ENCODE data around the gene KIF5B. TPM values are rescaled to one million over a fixed set of nuclear protein-coding genes. Genes with fewer than 3 reads are reported as not detected.

KIF5B gene
- total and polyA plus RNA-seq, 2 experiments from 2014 or later = 63.5 to 81.8 TPM

DNA sequence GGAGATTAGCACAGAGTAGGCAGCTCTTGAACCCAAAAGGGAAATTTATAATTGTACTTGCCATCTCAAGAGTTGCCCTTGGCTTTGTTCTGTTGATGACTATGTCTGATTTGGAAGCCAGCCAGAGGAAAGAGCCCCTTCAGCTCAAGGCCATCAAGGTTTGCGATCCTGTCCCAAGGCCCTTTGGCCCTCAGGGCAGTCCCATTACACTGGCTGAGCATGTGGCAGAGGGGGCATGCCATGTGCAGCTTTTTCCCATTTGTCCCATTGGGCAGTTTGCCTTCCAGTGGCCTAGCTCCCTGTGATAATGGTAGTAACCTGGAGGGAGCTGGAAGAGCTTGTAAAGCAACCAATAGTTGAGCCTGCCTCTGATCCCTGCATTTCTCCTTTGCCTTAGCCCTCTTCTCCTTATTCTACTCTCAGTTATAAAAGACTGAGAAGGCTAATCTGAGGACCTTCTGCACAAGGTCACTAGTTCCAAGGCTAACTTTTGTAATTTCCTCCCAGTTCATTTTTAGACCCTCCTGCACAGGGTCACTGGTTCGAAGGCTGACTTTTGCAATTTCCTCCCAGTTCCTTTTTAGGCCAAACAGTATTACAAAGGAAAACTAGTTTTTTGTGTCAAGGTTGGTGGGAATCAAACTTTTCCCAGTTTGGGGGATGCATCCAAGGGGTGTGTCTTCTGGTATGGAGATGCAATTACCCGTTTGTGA lies 96.6 kb downstream of the KIF5B start:
- H3K27me3 Mint-ChIP-seq (ENCODE audit: insufficient read depth, low read depth, poor library complexity) = no peaks in the 10 kb centered on the region
- no peak overlapping the region for H3K27ac Mint-ChIP-seq
- H3K4me2 ChIP-seq = no peak overlapping the region
- no peaks in the 10 kb centered on the region for H3K36me3 ChIP-seq (ENCODE audit: insufficient read depth)
- H3K36me3 Mint-ChIP-seq (ENCODE audit: low read depth) = peaks cover 16% of the 10 kb centered on the region
- no peaks in the 10 kb centered on the region; the same call in 2 of the 3 replicates for H3K4me1 Mint-ChIP-seq
- no peaks in the 10 kb centered on the region for H3K79me2 ChIP-seq (replicated peaks; ENCODE audit: insufficient read depth)
- H3K4me3 ChIP-seq = no peak overlapping the region
- no peak for TF ChIP-seq JUNB (IDR thresholded peaks at IDR 0.05; ENCODE audit: unreplicated experiment)
- TF ChIP-seq EZH2phosphoT487 (IDR thresholded peaks at IDR 0.05; ENCODE audit: unreplicated experiment) = no peak
- no peak for TF ChIP-seq CREB1 (CRISPR knock-in tag; IDR thresholded peaks at IDR 0.05; ENCODE audit: low read depth)
- no peak for TF ChIP-seq ZNF331 (CRISPR knock-in tag; IDR thresholded peaks at IDR 0.05; ENCODE audit: low read depth)
- no peak for TF ChIP-seq STAT1 (IDR thresholded peaks at IDR 0.05; ENCODE audit: unreplicated experiment)
- TF ChIP-seq, protein P1, sequence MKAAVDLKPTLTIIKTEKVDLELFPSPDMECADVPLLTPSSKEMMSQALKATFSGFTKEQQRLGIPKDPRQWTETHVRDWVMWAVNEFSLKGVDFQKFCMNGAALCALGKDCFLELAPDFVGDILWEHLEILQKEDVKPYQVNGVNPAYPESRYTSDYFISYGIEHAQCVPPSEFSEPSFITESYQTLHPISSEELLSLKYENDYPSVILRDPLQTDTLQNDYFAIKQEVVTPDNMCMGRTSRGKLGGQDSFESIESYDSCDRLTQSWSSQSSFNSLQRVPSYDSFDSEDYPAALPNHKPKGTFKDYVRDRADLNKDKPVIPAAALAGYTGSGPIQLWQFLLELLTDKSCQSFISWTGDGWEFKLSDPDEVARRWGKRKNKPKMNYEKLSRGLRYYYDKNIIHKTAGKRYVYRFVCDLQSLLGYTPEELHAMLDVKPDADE (IDR thresholded peaks at IDR 0.05) = no peak
- no peak for TF ChIP-seq NANOG (IDR thresholded peaks at IDR 0.05; ENCODE audit: borderline replicate concordance)
- no peak for TF ChIP-seq ZNF114 (CRISPR knock-in tag; IDR thresholded peaks at IDR 0.05)
- no peak overlapping the region for H3K4me3 Mint-ChIP-seq
- no peaks in the 10 kb centered on the region; the same call in 1 of the 2 replicates for H4K20me1 ChIP-seq (replicated peaks; ENCODE audit: insufficient read depth)
- H3K9me3 Mint-ChIP-seq = peaks cover 19% of the 10 kb centered on the region
- ATAC-seq (no peak), DNase-seq (ENCODE audit: low spot score) (no peak)
- no peaks in the 10 kb centered on the region for H3K4me1 ChIP-seq (ENCODE audit: insufficient read depth)
- H3K27me3 ChIP-seq (ENCODE audit: insufficient read depth) = no peaks in the 10 kb centered on the region
- no peak overlapping the region for H3K27ac ChIP-seq (ENCODE audit: low read depth)
- H3K9me2 ChIP-seq (ENCODE audit: insufficient read depth) = 0 out of 2 replicates have a peak, but pooled peaks cover 2% of the 10 kb centered on the region
- H2AFZ ChIP-seq = no peak overlapping the region
- no peaks in the 10 kb centered on the region for H3F3A ChIP-seq (replicated peaks; ENCODE audit: low read depth)

Small RNA genes within 50 kb of the gene (small RNA-seq; reads per million reads assigned to genes)
- gene RF00019 (ENCODE audit: low replicate concordance) = not detected
- gene RN7SL825P (ENCODE audit: low replicate concordance) = not detected

Other genes starting within 250 kb of the KIF5B start
- gene ARHGAP12, start 127.6 kb downstream of the KIF5B start, total RNA-seq (2014; rRNA removed; shearing (Covaris generic)) = 49.7 and 50.7 TPM in 2 replicates
- gene ARHGAP12, start 127.6 kb downstream of the KIF5B start, polyA plus RNA-seq (2016; fragmentation: Nextera tagmentation; extraction: Ambion mirVana) = 27.5 and 31.7 TPM in 2 replicates

Measured in GM23338 (cell line).